ENCODE results near the gene CLDN24.

GRCh38 chr4:183358215-183358755 lies 36.1 kb upstream of the CLDN24 start:
- no peak for TF ChIP-seq CTCF (IDR thresholded peaks at IDR 0.05; ENCODE audit: low read length)
- TF ChIP-seq EZH2 (IDR thresholded peaks at IDR 0.05; ENCODE audit: borderline replicate concordance, low read length): no peak

Measured in OCI-LY1 (cell line).